ENCODE results near the gene VPS39.
"Not testable (repeated sequence)": the region's sequence is repeated elsewhere in the genome, so short reads cannot be mapped to it uniquely, and the experiment has no call there.

The VPS39 gene

GRCh38 chr15:42232606-42233005 lies 24.5 kb upstream of the VPS39 start:
- TF ChIP-seq CTCF (conservative IDR thresholded peaks at IDR 0.05; ENCODE audit: control insufficient read depth, insufficient read depth, low read depth, low read length), result no peak
- DNase-seq (ENCODE audit: low read depth), result no peak
- no peak overlapping the region for H3K4me3 ChIP-seq (ENCODE audit: control insufficient read depth, low read depth, low read length)

- H3K4me3 ChIP-seq (ENCODE audit: control insufficient read depth, low read depth, low read length), result no peak overlapping the region
- TF ChIP-seq CTCF (conservative IDR thresholded peaks at IDR 0.05; ENCODE audit: control insufficient read depth, insufficient read depth, low read depth, low read length), result no peak
- no peak for DNase-seq (ENCODE audit: low read depth)
Measured at GRCh38 chr15:42231088-42231487, 23.0 kb upstream of the VPS39 start.

DNA sequence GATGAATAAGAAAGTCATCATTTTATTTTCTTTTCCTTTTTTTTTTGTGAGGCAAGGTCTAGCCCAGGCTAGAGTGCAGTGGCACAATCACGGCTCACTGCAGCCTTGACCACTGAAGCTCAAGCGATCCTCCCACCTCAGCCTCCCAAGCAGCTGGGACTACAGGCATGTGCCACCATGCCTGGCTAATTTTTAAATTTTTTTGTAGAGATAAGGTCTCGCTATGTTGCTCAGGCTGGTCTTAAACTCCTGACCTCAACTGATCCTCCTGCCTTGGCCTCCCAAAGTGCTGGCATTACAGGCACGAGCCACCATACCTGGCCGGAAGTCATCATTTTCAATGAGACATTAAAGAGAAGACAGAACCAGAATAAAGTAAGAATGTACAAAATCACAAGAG lies 20.9 kb upstream of the VPS39 start:
- DNase-seq (ENCODE audit: low read depth); H3K4me3 ChIP-seq (ENCODE audit: control insufficient read depth, low read depth, low read length): not testable (repeated sequence)

DNA sequence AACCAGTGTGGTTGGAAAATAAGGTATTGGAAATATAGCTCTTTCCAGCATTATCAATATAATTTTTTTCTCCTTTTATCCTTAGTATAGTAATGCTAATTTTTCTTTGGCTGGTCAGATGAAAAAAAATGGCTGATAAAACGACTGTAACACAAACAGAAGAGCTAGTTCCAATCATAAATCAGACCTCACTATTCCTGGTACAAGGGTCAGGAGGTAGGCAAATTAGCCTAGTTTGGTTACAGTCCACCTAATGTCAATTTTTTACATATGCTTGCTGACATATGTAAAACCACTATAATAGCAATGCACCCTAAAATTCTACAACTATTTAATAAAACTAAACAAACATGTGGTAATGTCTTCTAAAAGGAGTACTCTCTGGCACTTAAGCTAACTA lies 19.9 kb upstream of the VPS39 start:
- no peak for DNase-seq (ENCODE audit: low read depth)
- H3K4me3 ChIP-seq (ENCODE audit: control insufficient read depth, low read depth, low read length), result no peak overlapping the region
- TF ChIP-seq CTCF (conservative IDR thresholded peaks at IDR 0.05; ENCODE audit: control insufficient read depth, insufficient read depth, low read depth, low read length), result no peak

DNA sequence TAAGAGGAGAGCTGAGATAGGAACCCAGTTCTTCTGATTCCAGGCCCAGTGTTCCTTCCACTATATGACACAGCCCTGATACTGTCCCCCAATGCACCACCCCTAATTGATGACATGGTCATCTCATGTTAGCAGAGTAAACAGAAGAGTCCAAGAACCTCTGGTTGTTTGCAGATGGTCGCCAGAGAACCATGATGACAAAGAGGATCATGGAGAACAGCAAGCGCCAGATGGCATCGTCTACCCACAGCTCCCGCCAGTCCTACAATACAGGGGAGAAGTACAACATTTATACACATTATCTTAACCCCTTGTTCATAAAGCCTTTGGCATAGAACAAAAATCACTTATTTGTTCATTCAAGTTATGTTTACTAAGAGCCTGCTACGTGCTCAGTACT lies 18.5 kb upstream of the VPS39 start:
- no peak for TF ChIP-seq CTCF (conservative IDR thresholded peaks at IDR 0.05; ENCODE audit: control insufficient read depth, insufficient read depth, low read depth, low read length)
- no peak overlapping the region for H3K4me3 ChIP-seq (ENCODE audit: control insufficient read depth, low read depth, low read length)
- DNase-seq (ENCODE audit: low read depth), result no peak

DNA sequence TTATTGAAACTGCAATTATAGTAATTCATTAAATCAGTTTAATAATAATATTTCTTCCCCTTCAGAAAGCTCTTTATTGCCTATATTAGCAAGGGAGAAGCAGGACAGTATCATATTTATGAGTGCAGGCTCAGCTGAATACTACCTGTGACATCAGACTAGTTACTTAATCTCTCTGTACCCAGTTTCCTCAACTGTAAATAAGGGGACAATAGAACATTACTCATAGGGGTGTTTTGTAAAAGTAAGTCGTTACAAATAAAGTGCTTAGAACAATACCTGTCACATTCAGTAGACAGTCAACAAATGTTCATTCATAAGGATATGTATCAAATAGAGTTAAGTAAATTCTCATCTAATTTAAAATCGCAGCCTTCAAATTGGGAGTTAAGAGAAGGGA lies 12.1 kb upstream of the VPS39 start:
- no peak for TF ChIP-seq CTCF (conservative IDR thresholded peaks at IDR 0.05; ENCODE audit: control insufficient read depth, insufficient read depth, low read depth, low read length)
- DNase-seq (ENCODE audit: low read depth), result no peak
- no peak overlapping the region for H3K4me3 ChIP-seq (ENCODE audit: control insufficient read depth, low read depth, low read length)

- H3K4me3 ChIP-seq (ENCODE audit: control insufficient read depth, low read depth, low read length), result no peak overlapping the region
- DNase-seq (ENCODE audit: low read depth), result no peak
- TF ChIP-seq CTCF (conservative IDR thresholded peaks at IDR 0.05; ENCODE audit: control insufficient read depth, insufficient read depth, low read depth, low read length), result no peak
Measured at GRCh38 chr15:42218953-42219592, 11.0 kb upstream of the VPS39 start.

Data from fibroblast of mammary gland (primary cell).